ENCODE data around the gene PAK3. TPM values are rescaled to one million over a fixed set of nuclear protein-coding genes. Genes with fewer than 3 reads are reported as not detected.

The PAK3 gene
- total and polyA plus RNA-seq, 7 experiments from 2014 or later, result 0.12 to 0.90 (median 0.60) TPM; not detected in 2

GRCh38 chrX:111180750-111181240, 84.8 kb downstream of the PAK3 start:
- POLR2A ChIA-PET, result no interaction called here
- DNase-seq, result no peak
- Mint-ChIP-seq H3K9me3 (peaks cover 0 to 3% (median 0%) of the 10 kb centered on the region in 11 donors), H3K4me3 (no peak overlapping the region), H3K36me3 (no peaks in the 10 kb centered on the region), H3K4me1 (no peaks in the 10 kb centered on the region), H3K27me3 (peaks cover 0 to 3% (median 0%) of the 10 kb centered on the region in 5 donors), H3K27ac (no peak overlapping the region)
- no peak overlapping the region for H3K27ac ChIP-seq (ENCODE audit: low read depth, low read length)
- H3K36me3 ChIP-seq (ENCODE audit: control insufficient read depth in 2 of 3, insufficient read depth in 3 of 3, low read length in 3 of 3), result no peaks in the 10 kb centered on the region
- H3K4me1 ChIP-seq (ENCODE audit: control insufficient read depth in 2 of 2, insufficient read depth in 2 of 2, low read length in 2 of 2), result no peaks in the 10 kb centered on the region
- no peak overlapping the region for H3K4me3 ChIP-seq (ENCODE audit: low read length)
- ATAC-seq, result no peak
- CTCF ChIA-PET, result no interaction called here
- intact Hi-C loops (cut with micrococcal nuclease), result no loop called here
- H3K9me3 ChIP-seq (ENCODE audit: control insufficient read depth in 2 of 3, low read length in 3 of 3), result no peaks in the 10 kb centered on the region
- H3K27me3 ChIP-seq (ENCODE audit: control insufficient read depth in 2 of 2, insufficient read depth in 2 of 2, low read length in 2 of 2), result no peaks in the 10 kb centered on the region

GRCh38 chrX:111181951-111182350, 86.0 kb downstream of the PAK3 start:
- H3K27me3 Mint-ChIP-seq, result peaks cover 0 to 3% (median 0%) of the 10 kb centered on the region in 5 donors
- no peak overlapping the region for H3K27ac Mint-ChIP-seq
- CTCF ChIA-PET, result no interaction called here
- Histone ChIP-seq H3K9me3 (ENCODE audit: control insufficient read depth in 2 of 3, low read length in 3 of 3) (no peaks in the 10 kb centered on the region), H3K4me3 (ENCODE audit: low read length) (no peak overlapping the region), H3K4me1 (ENCODE audit: control insufficient read depth in 2 of 2, insufficient read depth in 2 of 2, low read length in 2 of 2) (no peaks in the 10 kb centered on the region), H3K27ac (ENCODE audit: low read depth, low read length) (no peak overlapping the region), H3K27me3 (ENCODE audit: control insufficient read depth in 2 of 2, insufficient read depth in 2 of 2, low read length in 2 of 2) (no peaks in the 10 kb centered on the region), H3K36me3 (ENCODE audit: control insufficient read depth in 2 of 3, insufficient read depth in 3 of 3, low read length in 3 of 3) (no peaks in the 10 kb centered on the region)
- POLR2A ChIA-PET, result no interaction called here
- peaks cover 0 to 3% (median 0%) of the 10 kb centered on the region in 11 donors for H3K9me3 Mint-ChIP-seq
- no peak for DNase-seq
- H3K36me3 Mint-ChIP-seq, result no peaks in the 10 kb centered on the region
- intact Hi-C loops (cut with micrococcal nuclease), result no loop called here
- no peak for ATAC-seq
- H3K4me1 Mint-ChIP-seq, result no peaks in the 10 kb centered on the region
- no peak overlapping the region for H3K4me3 Mint-ChIP-seq

GRCh38 chrX:111182997-111183396, 87.0 kb downstream of the PAK3 start:
- CTCF ChIA-PET, result no interaction called here
- Mint-ChIP-seq H3K4me1 (no peaks in the 10 kb centered on the region), H3K27me3 (peaks cover 0 to 3% (median 0%) of the 10 kb centered on the region in 5 donors)

GRCh38 chrX:111191598-111191997, 95.6 kb downstream of the PAK3 start:
- H3K4me1 Mint-ChIP-seq, result no peaks in the 10 kb centered on the region
- no peaks in the 10 kb centered on the region for H3K36me3 ChIP-seq (ENCODE audit: control insufficient read depth in 2 of 3, insufficient read depth in 3 of 3, low read length in 3 of 3)
- intact Hi-C loops (cut with micrococcal nuclease), result no loop called here
- no peaks in the 10 kb centered on the region for H3K9me3 ChIP-seq (ENCODE audit: control insufficient read depth in 2 of 3, low read length in 3 of 3)
- no peaks in the 10 kb centered on the region for H3K4me1 ChIP-seq (ENCODE audit: control insufficient read depth in 2 of 2, insufficient read depth in 2 of 2, low read length in 2 of 2)
- CTCF ChIA-PET, result no interaction called here
- no peaks in the 10 kb centered on the region for H3K27me3 Mint-ChIP-seq
- H3K36me3 Mint-ChIP-seq, result no peaks in the 10 kb centered on the region
- no peak overlapping the region for H3K4me3 Mint-ChIP-seq
- no peaks in the 10 kb centered on the region for H3K27me3 ChIP-seq (ENCODE audit: control insufficient read depth in 2 of 2, insufficient read depth in 2 of 2, low read length in 2 of 2)
- DNase-seq (no peak), ATAC-seq (no peak)
- POLR2A ChIA-PET, result no interaction called here
- no peak overlapping the region for H3K27ac ChIP-seq (ENCODE audit: low read depth, low read length)
- no peak overlapping the region for H3K27ac Mint-ChIP-seq
- no peak overlapping the region for H3K4me3 ChIP-seq (ENCODE audit: low read length)
- peaks cover 0 to 3% (median 0%) of the 10 kb centered on the region in 11 donors for H3K9me3 Mint-ChIP-seq

More at GRCh38 chrX:111182997-111183396, 87.0 kb downstream of the PAK3 start:
- no peaks in the 10 kb centered on the region for H3K36me3 ChIP-seq (ENCODE audit: control insufficient read depth in 2 of 3, insufficient read depth in 3 of 3, low read length in 3 of 3)
- no peaks in the 10 kb centered on the region for H3K9me3 ChIP-seq (ENCODE audit: control insufficient read depth in 2 of 3, low read length in 3 of 3)
- no peak overlapping the region for H3K27ac ChIP-seq (ENCODE audit: low read depth, low read length)
- Mint-ChIP-seq H3K27ac (no peak overlapping the region), H3K4me3 (no peak overlapping the region), H3K36me3 (no peaks in the 10 kb centered on the region), H3K9me3 (peaks cover 0 to 3% (median 0%) of the 10 kb centered on the region in 11 donors)
- no peaks in the 10 kb centered on the region for H3K27me3 ChIP-seq (ENCODE audit: control insufficient read depth in 2 of 2, insufficient read depth in 2 of 2, low read length in 2 of 2)
- DNase-seq, result no peak
- POLR2A ChIA-PET, result no interaction called here
- ATAC-seq, result no peak
- no peaks in the 10 kb centered on the region for H3K4me1 ChIP-seq (ENCODE audit: control insufficient read depth in 2 of 2, insufficient read depth in 2 of 2, low read length in 2 of 2)
- H3K4me3 ChIP-seq (ENCODE audit: low read length), result no peak overlapping the region
- intact Hi-C loops (cut with micrococcal nuclease), result no loop called here

- intact Hi-C loops (cut with micrococcal nuclease), result no loop called here
- Mint-ChIP-seq H3K27me3 (peaks cover 0 to 13% (median 2%) of the 10 kb centered on the region in 5 donors), H3K36me3 (no peaks in the 10 kb centered on the region), H3K27ac (no peak overlapping the region), H3K4me3 (no peak overlapping the region), H3K4me1 (no peaks in the 10 kb centered on the region), H3K9me3 (no peaks in the 10 kb centered on the region)
- Histone ChIP-seq H3K27ac (ENCODE audit: low read depth, low read length) (no peak overlapping the region), H3K4me1 (ENCODE audit: control insufficient read depth in 2 of 2, insufficient read depth in 2 of 2, low read length in 2 of 2) (no peaks in the 10 kb centered on the region), H3K27me3 (ENCODE audit: control insufficient read depth in 2 of 2, insufficient read depth in 2 of 2, low read length in 2 of 2) (no peaks in the 10 kb centered on the region), H3K4me3 (ENCODE audit: low read length) (no peak overlapping the region), H3K9me3 (ENCODE audit: control insufficient read depth in 2 of 3, low read length in 3 of 3) (no peaks in the 10 kb centered on the region), H3K36me3 (ENCODE audit: control insufficient read depth in 2 of 3, insufficient read depth in 3 of 3, low read length in 3 of 3) (no peaks in the 10 kb centered on the region)
- POLR2A ChIA-PET, result no interaction called here
- CTCF ChIA-PET, result no interaction called here
- ATAC-seq, result no peak
- no peak for DNase-seq
These were observed 103.5 kb downstream of the PAK3 start for GRCh38 chrX:111199505-111199904.

- no peak overlapping the region for H3K4me3 ChIP-seq (ENCODE audit: low read length)
- intact Hi-C loops (cut with micrococcal nuclease), result no loop called here
- no peak overlapping the region for H3K27ac ChIP-seq (ENCODE audit: low read depth, low read length)
- H3K4me1 ChIP-seq (ENCODE audit: control insufficient read depth in 2 of 2, insufficient read depth in 2 of 2, low read length in 2 of 2), result no peaks in the 10 kb centered on the region
- no peaks in the 10 kb centered on the region for H3K9me3 ChIP-seq (ENCODE audit: control insufficient read depth in 2 of 3, low read length in 3 of 3)
- no peaks in the 10 kb centered on the region for H3K36me3 Mint-ChIP-seq
- no peaks in the 10 kb centered on the region for H3K27me3 ChIP-seq (ENCODE audit: control insufficient read depth in 2 of 2, insufficient read depth in 2 of 2, low read length in 2 of 2)
- no peaks in the 10 kb centered on the region for H3K4me1 Mint-ChIP-seq
- H3K27ac Mint-ChIP-seq, result no peak overlapping the region
- no peaks in the 10 kb centered on the region for H3K36me3 ChIP-seq (ENCODE audit: control insufficient read depth in 2 of 3, insufficient read depth in 3 of 3, low read length in 3 of 3)
- ChIA-PET POLR2A (no interaction called here), CTCF (no interaction called here)
- DNase-seq, result no peak
- no peak for ATAC-seq
- no peak overlapping the region for H3K4me3 Mint-ChIP-seq
- no peaks in the 10 kb centered on the region for H3K9me3 Mint-ChIP-seq
- peaks cover 0 to 13% (median 2%) of the 10 kb centered on the region in 5 donors for H3K27me3 Mint-ChIP-seq
These were observed 104.3 kb downstream of the PAK3 start for GRCh38 chrX:111200327-111200726.

- no peaks in the 10 kb centered on the region for H3K36me3 ChIP-seq (ENCODE audit: control insufficient read depth in 2 of 3, insufficient read depth in 3 of 3, low read length in 3 of 3)
- no peak overlapping the region for H3K27ac ChIP-seq (ENCODE audit: low read depth, low read length)
- no peaks in the 10 kb centered on the region for H3K9me3 ChIP-seq (ENCODE audit: control insufficient read depth in 2 of 3, low read length in 3 of 3)
- H3K4me3 ChIP-seq (ENCODE audit: low read length), result no peak overlapping the region
- ChIA-PET CTCF (no interaction called here), POLR2A (no interaction called here)
- no peaks in the 10 kb centered on the region for H3K27me3 ChIP-seq (ENCODE audit: control insufficient read depth in 2 of 2, insufficient read depth in 2 of 2, low read length in 2 of 2)
- H3K27ac Mint-ChIP-seq, result no peak overlapping the region
- H3K9me3 Mint-ChIP-seq, result peaks cover 0 to 3% (median 0%) of the 10 kb centered on the region in 11 donors
- no peak overlapping the region for H3K4me3 Mint-ChIP-seq
- intact Hi-C loops (cut with micrococcal nuclease), result no loop called here
- no peak for DNase-seq
- no peaks in the 10 kb centered on the region for H3K36me3 Mint-ChIP-seq
- H3K27me3 Mint-ChIP-seq, result peaks cover 0 to 8% (median 2%) of the 10 kb centered on the region in 5 donors
- no peak for ATAC-seq
- no peaks in the 10 kb centered on the region for H3K4me1 Mint-ChIP-seq
- H3K4me1 ChIP-seq (ENCODE audit: control insufficient read depth in 2 of 2, insufficient read depth in 2 of 2, low read length in 2 of 2), result no peaks in the 10 kb centered on the region
These were observed 111.9 kb downstream of the PAK3 start for GRCh38 chrX:111207851-111208250.

Measured in naive thymus-derived CD4-positive, alpha-beta T cell (primary cell).